Neutrophil (primary cell): ENCODE results near the gene GPC5.

Experiments used
- H3K27ac ChIP-seq: fragments of 200-600 bp; sonication (generic); 2 replicates; pipeline ENCODE4 v1.5.1; 2016; ENCODE audit warnings: mild to moderate bottlenecking, moderate library complexity
- H3K27me3 ChIP-seq: fragments of 200-600 bp; sonication (generic); 2 replicates; pipeline ENCODE4 v1.6.0; 2016; ENCODE audit warnings: mild to moderate bottlenecking
- H3K36me3 ChIP-seq: fragments of 200-600 bp; sonication (generic); 2 replicates; pipeline ENCODE4 v1.5.1; 2017
- H3K4me1 ChIP-seq, 2 experiments: fragments of 200-600 bp in 1 of 2; sonication (generic) in 1 of 2; 1 replicate in 1 of 2; 2 replicates in 1 of 2; pipeline versions ENCODE4 v1.5.1 to v1.6.1; 2013 to 2016; ENCODE audit warnings: low read depth in 1 of 2, low read length in 1 of 2, mild to moderate bottlenecking in 1 of 2, moderate library complexity in 1 of 2; ENCODE audit not compliant: control insufficient read depth in 1 of 2, insufficient read depth in 1 of 2
- H3K4me3 ChIP-seq, 2 experiments: fragments of 200-600 bp in 1 of 2; sonication (generic) in 1 of 2; 1 replicate in 1 of 2; 2 replicates in 1 of 2; pipeline ENCODE4 v1.5.1; 2013 to 2016; ENCODE audit warnings: low read depth in 1 of 2, low read length in 1 of 2, mild to moderate bottlenecking in 1 of 2, moderate library complexity in 1 of 2
- H3K9me3 ChIP-seq: fragments of 200-600 bp; sonication (generic); 2 replicates; pipeline ENCODE4 v1.5.1; 2016
- CTCF ChIP-seq: fragments of 200-600 bp; sonication (generic); IDR thresholded peaks from 2 replicates; pipeline ENCODE4 v1.5.1; 2016; ENCODE audit warnings: antibody characterized with exemption

The GPC5 gene

GRCh38 chr13:91498298-91498697, 99.9 kb downstream of the GPC5 start:
- Histone ChIP-seq H3K9me3 (no peaks in the 10 kb centered on the region), H3K27me3 (no peaks in the 10 kb centered on the region), H3K4me1 (no peaks in the 10 kb centered on the region), H3K36me3 (no peaks in the 10 kb centered on the region), H3K27ac (no peak overlapping the region), H3K4me3 (no peak overlapping the region)
- TF ChIP-seq CTCF: no peak

- Histone ChIP-seq H3K27me3 (no peaks in the 10 kb centered on the region), H3K36me3 (no peaks in the 10 kb centered on the region)
- no peak for TF ChIP-seq CTCF
Observed at GRCh38 chr13:91504216-91504615, 105.8 kb downstream of the GPC5 start.

GRCh38 chr13:91506759-91507158, 108.3 kb downstream of the GPC5 start:
- no peaks in the 10 kb centered on the region for H3K27me3 ChIP-seq
- no peak for TF ChIP-seq CTCF
- no peaks in the 10 kb centered on the region for H3K9me3 ChIP-seq
- H3K27ac ChIP-seq: no peak overlapping the region
- no peaks in the 10 kb centered on the region for H3K4me1 ChIP-seq
- no peaks in the 10 kb centered on the region for H3K36me3 ChIP-seq
- H3K4me3 ChIP-seq: no peak overlapping the region

More at GRCh38 chr13:91504216-91504615, 105.8 kb downstream of the GPC5 start:
- H3K4me1 ChIP-seq: no peaks in the 10 kb centered on the region
- no peak overlapping the region for H3K27ac ChIP-seq
- no peak overlapping the region for H3K4me3 ChIP-seq
- no peaks in the 10 kb centered on the region for H3K9me3 ChIP-seq

- no peaks in the 10 kb centered on the region for H3K9me3 ChIP-seq
- H3K27ac ChIP-seq: no peak overlapping the region
- H3K36me3 ChIP-seq: no peaks in the 10 kb centered on the region
- no peak overlapping the region for H3K4me3 ChIP-seq
- H3K27me3 ChIP-seq: no peaks in the 10 kb centered on the region
- no peaks in the 10 kb centered on the region for H3K4me1 ChIP-seq
- no peak for TF ChIP-seq CTCF
Observed at GRCh38 chr13:91510058-91510457, 111.6 kb downstream of the GPC5 start.

- no peak overlapping the region for H3K4me3 ChIP-seq
- H3K27me3 ChIP-seq: no peaks in the 10 kb centered on the region
- H3K36me3 ChIP-seq: no peaks in the 10 kb centered on the region
- no peaks in the 10 kb centered on the region for H3K9me3 ChIP-seq
- H3K4me1 ChIP-seq: no peaks in the 10 kb centered on the region
- TF ChIP-seq CTCF: no peak
- no peak overlapping the region for H3K27ac ChIP-seq
Observed at GRCh38 chr13:91513790-91514189, 115.4 kb downstream of the GPC5 start.

GRCh38 chr13:91516799-91517198, 118.4 kb downstream of the GPC5 start:
- Histone ChIP-seq H3K9me3 (no peaks in the 10 kb centered on the region), H3K36me3 (no peaks in the 10 kb centered on the region), H3K4me1 (no peaks in the 10 kb centered on the region), H3K27ac (no peak overlapping the region), H3K4me3 (no peak overlapping the region), H3K27me3 (no peaks in the 10 kb centered on the region)
- no peak for TF ChIP-seq CTCF
